Left ventricle myocardium inferior (tissue), 1 donor: Measurements from ENCODE around the gene ADSS1. TPM values are rescaled to one million over a fixed set of nuclear protein-coding genes. Genes with fewer than 3 reads are reported as not detected.

Experiments
- DNase-seq: peaks from one replicate; pipeline ENCODE4 v3.0.0-alpha.2; 2020
- H3K27ac ChIP-seq: fragments of 200-600 bp; replicated peaks from 2 replicates; pipeline ENCODE4 v1.8.0; 2021
- H3K27me3 ChIP-seq: fragments of 200-600 bp; 2 replicates; pipeline ENCODE4 v1.8.0; 2021; ENCODE audit warnings: low read depth
- H3K36me3 ChIP-seq: fragments of 200-600 bp; 2 replicates; pipeline ENCODE4 v1.8.0; 2021
- H3K4me1 ChIP-seq: fragments of 200-600 bp; 2 replicates; pipeline ENCODE4 v1.8.0; 2021
- H3K4me3 ChIP-seq: fragments of 200-600 bp; 2 replicates; pipeline ENCODE4 v1.8.0; 2021; ENCODE audit warnings: mild to moderate bottlenecking, moderate library complexity
- H3K9me3 ChIP-seq: fragments of 200-600 bp; replicated peaks from 2 replicates; pipeline ENCODE4 v1.8.0; 2021
- CTCF ChIP-seq: fragments of 200-600 bp; IDR thresholded peaks from 2 replicates; pipeline ENCODE4 v1.8.0; 2021; ENCODE audit warnings: antibody characterized with exemption, mild to moderate bottlenecking, borderline replicate concordance
- intact Hi-C: fragments of 100-400 bp; cut with micrococcal nuclease; formaldehyde crosslinking; loops from one replicate; pipeline ENCODE4 v1.11.0; 2022
- total RNA-seq: library from RNA; stranded (reverse); fragmentation: NEBNext Ultra II Directional; extraction: Animal tissue kit (Norgen Biotek cat#: 25700); gene quantifications from one replicate; pipeline ENCODE4 v1.2.1, GENCODE V29; 2021
- donor health status: DM: no; HTN: yes; CAD: no; lungs with severe emphysema.

ADSS1 gene
- total RNA-seq, 1 donor from 2014 or later = 218 TPM

GRCh38 chr14:104721505-104722431 lies 2.3 kb upstream of the ADSS1 start:
- intact Hi-C loops = no loop called here
- no peak for TF ChIP-seq CTCF
- DNase-seq = peak; percentile 77
- Histone ChIP-seq H3K9me3 (no peaks in the 10 kb centered on the region), H3K36me3 (peaks cover 12% of the 10 kb centered on the region), H3K27ac (peak overlapping the region; percentile 92), H3K27me3 (no peaks in the 10 kb centered on the region), H3K4me1 (peaks cover 82% of the 10 kb centered on the region), H3K4me3 (peak overlapping the region; percentile 14)

GRCh38 chr14:104722938-104723650 lies 935 bp upstream of the ADSS1 start:
- DNase-seq = no peak
- Histone ChIP-seq H3K27ac (peak overlapping the region; percentile 92), H3K27me3 (no peaks in the 10 kb centered on the region), H3K9me3 (no peaks in the 10 kb centered on the region), H3K4me3 (peak overlapping the region; percentile 88), H3K36me3 (peaks cover 12% of the 10 kb centered on the region), H3K4me1 (peaks cover 82% of the 10 kb centered on the region)
- no peak for TF ChIP-seq CTCF
- intact Hi-C loops = no loop called here

GRCh38 chr14:104724407-104724980 lies 465 bp downstream of the ADSS1 start:
- Histone ChIP-seq H3K27me3 (no peaks in the 10 kb centered on the region), H3K27ac (peak overlapping the region; percentile 92), H3K4me1 (peaks cover 79% of the 10 kb centered on the region), H3K36me3 (peaks cover 7% of the 10 kb centered on the region), H3K9me3 (no peaks in the 10 kb centered on the region), H3K4me3 (peak overlapping the region; percentile 88)
- DNase-seq = peak; percentile 83
- TF ChIP-seq CTCF = no peak
- intact Hi-C loops = no loop called here

GRCh38 chr14:104724981-104725771 lies 1.1 kb downstream of the ADSS1 start:
- H3K27me3 ChIP-seq = no peaks in the 10 kb centered on the region
- peak overlapping the region; percentile 88 for H3K4me3 ChIP-seq
- DNase-seq = peak; percentile 70
- peaks cover 83% of the 10 kb centered on the region for H3K4me1 ChIP-seq
- peak; percentile 10 for TF ChIP-seq CTCF
- peaks cover under 1% of the 10 kb centered on the region for H3K36me3 ChIP-seq
- intact Hi-C loops = no loop called here
- H3K9me3 ChIP-seq = no peaks in the 10 kb centered on the region
- H3K27ac ChIP-seq = peak overlapping the region; percentile 92
